Sigmoid colon (tissue), 4 donors: Measurements from ENCODE around the gene CCDC70.

ENCODE experiments used
- CTCF ChIP-seq, 4 experiments: fragments of 450-650 bp in 3 of 4; fragments of 200-600 bp in 1 of 4; IDR thresholded peaks; one replicate each; pipeline ENCODE4 v1.5.1; 2016 to 2019; ENCODE audit warnings: antibody characterized with exemption in 4 of 4, mild to moderate bottlenecking in 3 of 4, moderate library complexity in 2 of 4
- EP300 ChIP-seq, 4 donors: sonication (generic); formaldehyde crosslinking; IDR thresholded peaks; one replicate each; pipeline ENCODE4 v1.6.1; 2017; ENCODE audit warnings: antibody characterized with exemption in 4 of 4
- POLR2A ChIP-seq, 2 donors: fragments of 450-650 bp; IDR thresholded peaks; one replicate each; pipeline ENCODE4 v1.6.1; 2016; ENCODE audit warnings: antibody characterized with exemption in 2 of 2, mild to moderate bottlenecking in 2 of 2, moderate library complexity in 2 of 2

- TF ChIP-seq POLR2A (IDR thresholded peaks at IDR 0.05) (no peak), CTCF (IDR thresholded peaks at IDR 0.05) (no peak), EP300 (IDR thresholded peaks at IDR 0.05) (no peak)
Observed at GRCh38 chr13:51818276-51818675, 43.5 kb upstream of the CCDC70 start.
